ENCODE measurements around the gene SEC14L1.
"Not testable (repeated sequence)": the region's sequence is repeated elsewhere in the genome, so short reads cannot be mapped to it uniquely, and the experiment has no call there.

Gene SEC14L1

GRCh38 chr17:77245162-77245926, 104.6 kb downstream of the SEC14L1 start:
- DNase-seq = no peak

GRCh38 chr17:77246110-77247047, 105.6 kb downstream of the SEC14L1 start:
- no peak for DNase-seq

- peak; percentile 93 for DNase-seq
These were observed 106.3 kb downstream of the SEC14L1 start for GRCh38 chr17:77247048-77247541.

GRCh38 chr17:77247609-77248008, 106.8 kb downstream of the SEC14L1 start:
- no peak for DNase-seq

GRCh38 chr17:77248216-77249114, 107.7 kb downstream of the SEC14L1 start:
- DNase-seq = no peak

- DNase-seq = no peak
These were observed 110.9 kb downstream of the SEC14L1 start for GRCh38 chr17:77251622-77252183.

DNA sequence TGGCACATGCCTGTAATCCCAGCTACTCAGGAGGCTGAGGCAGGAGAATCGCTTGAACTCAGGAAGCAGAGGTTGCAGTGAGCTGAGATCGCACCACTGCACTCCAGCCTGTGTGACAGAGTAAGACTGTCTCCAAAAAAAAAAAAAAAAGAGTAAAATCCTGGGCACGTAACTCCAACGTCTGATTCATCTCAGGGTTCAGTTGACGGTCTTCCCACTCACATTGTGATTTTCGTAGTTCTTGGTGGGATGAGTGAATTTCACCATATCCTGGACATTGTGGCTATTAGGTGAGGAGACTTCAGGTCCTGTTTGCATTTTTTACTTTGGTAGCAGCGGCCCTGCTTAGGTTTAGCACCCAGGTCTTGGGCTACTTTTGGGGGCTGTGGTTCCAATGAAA, 111.5 kb downstream of the SEC14L1 start:
- DNase-seq = not testable (repeated sequence)

DNA sequence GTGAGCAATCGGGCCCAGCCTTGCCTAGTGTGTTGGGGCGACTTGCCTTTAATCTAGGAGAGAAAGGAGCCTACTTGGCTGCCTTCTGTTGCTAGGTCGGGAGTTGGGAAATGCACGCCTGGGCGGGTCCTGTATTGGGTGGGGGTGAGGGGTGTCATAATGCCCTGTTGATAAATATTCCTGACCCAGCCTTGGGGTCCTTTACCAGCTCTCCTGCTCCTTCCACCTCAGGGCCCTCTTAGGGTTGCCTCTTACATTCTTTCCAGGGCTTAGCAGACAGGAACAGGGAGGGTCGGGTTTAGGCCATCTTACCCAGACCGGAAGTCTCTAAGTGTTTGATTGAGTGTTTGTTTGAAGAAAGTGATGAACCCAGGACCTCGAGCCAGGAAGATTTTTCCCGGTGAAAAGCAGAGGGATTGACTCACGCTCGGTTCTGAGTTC, 112.9 kb downstream of the SEC14L1 start:
- no peak for DNase-seq

DNA sequence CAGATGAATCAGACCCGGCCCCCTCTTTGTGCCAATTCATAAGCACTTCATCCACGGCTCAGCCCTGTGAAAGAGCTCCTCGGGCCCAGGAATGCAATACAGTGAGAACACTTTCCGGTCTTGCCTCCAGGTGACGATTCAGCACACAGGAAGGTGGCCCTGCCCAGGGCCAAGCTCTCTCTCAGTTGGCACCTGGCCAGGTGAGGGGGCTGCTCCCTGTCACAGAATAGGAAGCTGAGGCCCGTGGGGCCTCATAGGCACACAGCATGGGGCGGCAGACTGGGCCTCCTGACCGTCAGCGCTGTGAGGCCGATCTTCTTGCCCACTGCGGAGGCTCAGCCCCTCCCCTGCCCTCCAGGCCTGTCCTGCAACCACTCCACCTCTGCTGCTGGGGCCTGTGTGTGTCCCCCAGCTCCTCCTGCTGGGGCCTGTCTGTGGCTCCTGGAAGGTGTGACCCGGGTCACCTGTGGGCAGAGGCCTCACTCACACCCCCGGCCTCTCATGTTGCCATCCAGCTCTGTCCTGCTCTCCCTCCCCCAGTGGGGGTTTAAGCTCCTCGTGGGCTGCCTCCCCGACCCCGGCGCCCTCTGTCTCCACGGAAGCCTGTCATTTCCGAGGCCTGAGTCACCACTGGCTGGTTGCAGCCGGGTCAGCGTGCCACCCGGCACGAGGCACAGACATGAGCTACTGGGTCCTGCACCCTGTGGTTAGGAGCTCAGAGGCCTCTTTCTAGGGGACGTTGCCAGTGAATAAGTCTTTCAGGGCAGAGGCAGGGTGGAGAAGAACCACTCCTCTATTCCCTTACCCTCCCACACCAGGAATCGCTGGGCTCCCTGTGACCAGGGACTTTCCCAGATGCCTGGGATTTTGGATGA, 114.4 kb downstream of the SEC14L1 start:
- no peak for DNase-seq

DNA sequence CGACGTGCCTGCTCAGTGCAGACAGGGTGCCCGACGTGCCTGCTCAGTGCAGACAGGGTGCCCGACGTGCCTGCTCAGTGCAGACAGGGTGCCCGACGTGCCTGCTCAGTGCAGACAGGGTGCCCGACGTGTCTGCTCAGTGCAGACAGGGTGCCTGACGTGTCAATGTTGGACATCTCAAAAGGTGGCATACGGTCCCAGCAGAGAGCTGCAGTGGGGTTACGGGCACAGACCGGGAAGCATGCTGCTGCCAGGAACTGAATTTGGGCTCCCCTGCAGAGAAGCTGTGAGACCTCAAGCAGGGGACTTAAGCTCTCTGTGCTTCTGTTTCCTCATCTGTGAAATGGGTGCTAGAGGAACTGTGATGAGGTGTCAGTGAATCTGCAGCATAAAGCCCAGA, 115.2 kb downstream of the SEC14L1 start:
- not testable (repeated sequence) for DNase-seq

DNA sequence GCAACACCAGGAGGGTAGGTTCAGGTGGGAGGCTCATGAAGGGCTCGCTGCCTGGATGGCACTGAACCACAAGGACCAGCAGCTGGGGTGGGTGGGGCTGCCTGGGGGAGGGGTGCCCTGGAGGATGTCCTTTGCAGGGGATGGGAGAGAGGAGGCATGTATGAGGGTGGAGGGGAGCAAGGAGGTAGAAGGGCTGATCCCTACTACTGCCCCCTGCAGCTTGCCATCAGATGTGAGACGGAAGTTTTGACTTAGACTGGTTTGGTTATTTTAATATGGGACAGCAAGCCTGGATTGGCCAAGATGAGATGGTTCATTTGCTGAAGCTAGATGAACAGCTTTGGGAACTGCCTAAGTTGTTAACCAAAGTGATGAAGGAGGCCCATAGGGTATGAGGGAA, 115.9 kb downstream of the SEC14L1 start:
- DNase-seq = no peak

- DNase-seq = no peak
These were observed 116.4 kb downstream of the SEC14L1 start for GRCh38 chr17:77257169-77257568.

DNA sequence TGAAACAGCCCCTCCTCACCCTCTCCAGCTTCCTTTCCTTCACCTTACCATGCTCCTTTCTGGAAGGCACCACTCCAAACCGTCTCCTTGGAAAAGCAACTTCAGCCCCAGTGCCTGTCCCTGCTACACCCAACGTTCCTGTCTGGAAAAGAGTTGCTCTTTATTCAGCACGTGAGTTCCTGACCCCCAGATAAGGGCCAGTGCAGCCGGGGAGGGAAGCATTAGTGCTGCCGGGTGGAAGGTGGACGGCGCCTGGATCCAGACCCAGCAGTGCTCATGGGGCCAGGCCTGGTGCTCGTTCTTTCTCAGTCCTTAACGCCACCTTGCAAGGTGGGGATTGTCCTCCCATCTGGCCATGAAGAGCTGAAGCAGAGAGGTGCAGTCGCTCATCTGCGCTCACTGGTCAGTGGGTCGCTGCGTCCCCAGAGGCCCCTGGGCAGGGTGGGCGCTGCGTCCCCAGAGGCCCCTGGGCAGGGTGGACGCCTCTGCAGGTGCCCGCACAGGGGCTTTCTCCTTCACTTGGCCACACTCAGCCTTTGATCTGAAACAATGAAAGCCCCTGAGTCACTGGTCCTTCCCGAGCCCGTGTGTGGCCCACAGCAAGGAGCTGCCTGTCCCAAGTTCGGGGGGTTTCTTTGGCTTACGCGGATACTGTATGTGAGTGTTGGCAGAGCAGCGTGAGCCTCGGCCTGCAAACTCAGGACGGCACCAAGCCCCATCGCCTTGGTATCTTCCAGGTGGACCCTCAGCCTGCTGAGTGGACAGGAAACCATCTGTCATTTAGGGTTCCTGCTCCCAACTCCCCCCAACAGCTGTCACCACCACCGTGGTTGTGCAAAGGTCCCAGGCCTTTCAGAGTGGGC, 117.1 kb downstream of the SEC14L1 start:
- DNase-seq = no peak

GRCh38 chr17:77258638-77259037, 117.9 kb downstream of the SEC14L1 start:
- DNase-seq = no peak

DNA sequence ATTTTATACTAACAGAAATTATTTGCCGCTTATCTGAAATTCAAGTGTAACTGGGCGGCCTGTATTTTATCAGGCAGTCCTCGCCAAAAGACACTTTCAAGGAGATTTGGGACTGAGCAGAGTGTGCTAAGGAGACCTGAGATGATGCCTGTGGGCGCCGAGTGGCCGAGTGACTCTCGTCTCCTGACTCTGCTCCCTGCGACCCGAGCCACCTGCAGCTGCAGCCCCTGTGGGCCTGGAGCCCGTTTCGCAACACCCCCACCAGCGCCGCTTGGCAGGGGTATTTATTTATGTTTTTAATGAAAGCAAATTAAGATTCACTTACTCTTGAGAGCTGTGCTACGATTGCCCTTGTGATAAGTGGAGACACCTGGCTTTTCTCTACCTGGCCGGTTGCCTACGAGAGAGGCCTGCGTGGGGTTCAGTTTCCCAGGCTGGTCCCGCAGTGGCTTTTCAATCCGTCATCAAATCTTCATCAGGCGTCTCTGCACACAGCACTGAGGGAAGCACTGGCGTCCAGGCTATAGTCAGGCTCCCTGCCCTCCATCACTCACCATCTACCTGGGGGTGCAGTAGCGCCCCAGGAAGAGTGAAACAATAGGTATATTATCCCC, 124.0 kb downstream of the SEC14L1 start:
- DNase-seq = peak; percentile 89

DNA sequence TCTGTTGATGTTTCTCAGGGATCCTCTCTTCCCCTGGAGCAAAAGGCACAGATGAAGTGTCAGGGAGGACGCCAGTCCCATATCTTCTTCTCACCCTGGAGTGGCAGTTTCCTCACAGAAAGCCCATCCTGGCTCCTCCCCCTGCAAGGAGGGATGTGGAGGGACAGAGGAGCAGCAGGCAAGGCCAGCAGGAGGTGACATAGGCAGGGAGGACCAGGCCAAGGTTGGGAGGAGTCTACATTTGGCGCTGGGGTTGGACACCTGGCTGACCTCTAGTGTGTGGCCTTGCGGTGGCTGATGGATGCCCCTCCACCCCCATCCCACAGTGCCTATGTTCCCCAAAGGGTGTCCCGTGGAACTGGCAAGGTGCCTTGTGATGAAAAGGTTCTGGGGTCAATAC, 125.4 kb downstream of the SEC14L1 start:
- DNase-seq = no peak
